Upper lobe of right lung (tissue), 1 donor: Measurements from ENCODE around the gene DRG1. TPM values are rescaled to one million over a fixed set of nuclear protein-coding genes. Genes with fewer than 3 reads are reported as not detected.

Experiments used
- ATAC-seq: fragments of 200-7000 bp; cut with Tn5 transposase; one replicate; pipeline ENCODE4 v1.9.1; 2020; ENCODE audit warnings: mild to moderate bottlenecking, moderate library complexity
- DNase-seq: peaks from one replicate; pipeline ENCODE4 v3.0.0-alpha.2; 2020
- H3K27ac ChIP-seq: fragments of 200-600 bp; one replicate; pipeline ENCODE4 v1.8.0; 2022
- H3K27me3 ChIP-seq: fragments of 200-600 bp; one replicate; pipeline ENCODE4 v1.8.0; 2022; ENCODE audit warnings: mild to moderate bottlenecking
- H3K36me3 ChIP-seq: fragments of 200-600 bp; one replicate; pipeline ENCODE4 v1.8.0; 2022
- H3K4me1 ChIP-seq: fragments of 200-600 bp; one replicate; pipeline ENCODE4 v1.8.0; 2022
- H3K4me3 ChIP-seq: fragments of 200-600 bp; one replicate; pipeline ENCODE4 v1.8.0; 2022; ENCODE audit warnings: mild to moderate bottlenecking
- H3K9me3 ChIP-seq: fragments of 200-600 bp; one replicate; pipeline ENCODE4 v1.8.0; 2022
- intact Hi-C: fragments of 100-400 bp; cut with DNase I; formaldehyde crosslinking; loops from one replicate; pipeline ENCODE4 v1.11.0; 2022
- total RNA-seq: library from RNA; stranded (reverse); fragmentation: NEBNext Ultra II Directional; extraction: Animal tissue kit (Norgen Biotek cat#: 25700); gene quantifications from one replicate; pipeline ENCODE4 v1.2.1, GENCODE V29; 2021
- TF ChIP-seq, protein P1 (sequence below): fragments of 200-600 bp; IDR thresholded peaks from one replicate; pipeline ENCODE4 v1.8.0; 2022; ENCODE audit warnings: antibody characterized with exemption
- donor health status: DM: no; HTN: yes; CAD: no; lungs with severe emphysema.

DRG1 gene
- total RNA-seq, 1 donor from 2014 or later = 35.5 TPM

DNA sequence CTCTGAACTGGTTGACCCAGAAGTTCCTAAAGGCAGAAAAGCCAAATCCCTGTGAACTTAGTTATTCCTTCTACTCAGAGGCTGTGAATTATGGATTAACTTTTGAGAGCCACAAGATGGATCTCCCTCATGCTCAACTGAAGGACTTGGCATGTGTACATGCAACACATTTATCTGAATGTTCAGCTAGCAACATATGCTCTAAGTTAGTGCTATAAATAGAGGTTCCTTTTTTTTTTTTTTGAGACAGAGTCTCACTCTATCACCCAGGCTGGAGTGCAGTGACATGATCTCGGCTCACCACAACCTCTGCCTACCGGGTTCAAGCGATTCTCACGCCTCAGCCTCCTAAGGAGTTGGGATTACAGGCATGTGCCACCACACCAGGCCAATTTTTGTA is 50.1 kb downstream of the DRG1 start:
- Histone ChIP-seq H3K27ac (no peak overlapping the region), H3K4me1 (no peaks in the 10 kb centered on the region), H3K9me3 (no peaks in the 10 kb centered on the region), H3K4me3 (no peak overlapping the region), H3K27me3 (no peaks in the 10 kb centered on the region), H3K36me3 (peaks cover 54% of the 10 kb centered on the region)
- intact Hi-C loops = no loop called here
- ATAC-seq (no peak), DNase-seq (no peak)
- TF ChIP-seq, protein P1, sequence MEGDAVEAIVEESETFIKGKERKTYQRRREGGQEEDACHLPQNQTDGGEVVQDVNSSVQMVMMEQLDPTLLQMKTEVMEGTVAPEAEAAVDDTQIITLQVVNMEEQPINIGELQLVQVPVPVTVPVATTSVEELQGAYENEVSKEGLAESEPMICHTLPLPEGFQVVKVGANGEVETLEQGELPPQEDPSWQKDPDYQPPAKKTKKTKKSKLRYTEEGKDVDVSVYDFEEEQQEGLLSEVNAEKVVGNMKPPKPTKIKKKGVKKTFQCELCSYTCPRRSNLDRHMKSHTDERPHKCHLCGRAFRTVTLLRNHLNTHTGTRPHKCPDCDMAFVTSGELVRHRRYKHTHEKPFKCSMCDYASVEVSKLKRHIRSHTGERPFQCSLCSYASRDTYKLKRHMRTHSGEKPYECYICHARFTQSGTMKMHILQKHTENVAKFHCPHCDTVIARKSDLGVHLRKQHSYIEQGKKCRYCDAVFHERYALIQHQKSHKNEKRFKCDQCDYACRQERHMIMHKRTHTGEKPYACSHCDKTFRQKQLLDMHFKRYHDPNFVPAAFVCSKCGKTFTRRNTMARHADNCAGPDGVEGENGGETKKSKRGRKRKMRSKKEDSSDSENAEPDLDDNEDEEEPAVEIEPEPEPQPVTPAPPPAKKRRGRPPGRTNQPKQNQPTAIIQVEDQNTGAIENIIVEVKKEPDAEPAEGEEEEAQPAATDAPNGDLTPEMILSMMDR = no peak

- peak; percentile 77 for ATAC-seq
Measured at GRCh38 chr22:31451709-31452571, 52.5 kb downstream of the DRG1 start.

DNA sequence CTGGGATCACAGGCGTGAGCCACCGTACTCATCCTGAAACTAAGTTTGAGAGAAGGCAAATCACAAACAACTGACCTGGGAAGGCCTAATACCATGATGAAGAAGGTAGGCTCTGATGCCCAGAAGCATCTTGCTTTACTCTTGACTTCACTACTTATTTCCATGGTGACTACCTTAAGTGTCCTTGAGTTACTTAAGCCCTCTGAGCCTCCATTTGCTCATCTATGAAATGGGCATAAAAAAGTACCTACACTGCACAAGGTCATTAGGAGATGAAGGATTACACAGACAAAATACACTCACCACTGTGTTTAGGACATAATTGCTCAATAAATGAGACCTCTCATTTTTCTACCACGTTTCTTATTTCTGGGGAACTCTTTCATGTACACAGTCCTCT is 62.3 kb downstream of the DRG1 start:
- no peaks in the 10 kb centered on the region for H3K27me3 ChIP-seq
- ATAC-seq (no peak), DNase-seq (no peak)
- H3K27ac ChIP-seq = no peak overlapping the region
- TF ChIP-seq, protein P1 = no peak
- no peak overlapping the region for H3K4me3 ChIP-seq
- intact Hi-C loops = no loop called here
- peaks cover 83% of the 10 kb centered on the region for H3K36me3 ChIP-seq
- no peaks in the 10 kb centered on the region for H3K4me1 ChIP-seq
- H3K9me3 ChIP-seq = no peaks in the 10 kb centered on the region

More at GRCh38 chr22:31451709-31452571, 52.5 kb downstream of the DRG1 start:
- Histone ChIP-seq H3K4me1 (no peaks in the 10 kb centered on the region), H3K4me3 (no peak overlapping the region), H3K9me3 (no peaks in the 10 kb centered on the region), H3K36me3 (peaks cover 53% of the 10 kb centered on the region), H3K27ac (no peak overlapping the region), H3K27me3 (no peaks in the 10 kb centered on the region)
- TF ChIP-seq, protein P1 = peak; percentile 41
- intact Hi-C loops = no loop called here
- no peak for DNase-seq

GRCh38 chr22:31465307-31465706 is 65.9 kb downstream of the DRG1 start:
- no peak for DNase-seq
- H3K27ac ChIP-seq = no peak overlapping the region
- TF ChIP-seq, protein P1 = no peak
- no peaks in the 10 kb centered on the region for H3K4me1 ChIP-seq
- no peak for ATAC-seq
- no peaks in the 10 kb centered on the region for H3K27me3 ChIP-seq
- intact Hi-C loops = no loop called here
- peaks cover 79% of the 10 kb centered on the region for H3K36me3 ChIP-seq
- H3K9me3 ChIP-seq = no peaks in the 10 kb centered on the region
- no peak overlapping the region for H3K4me3 ChIP-seq

GRCh38 chr22:31474743-31475142 is 75.3 kb downstream of the DRG1 start:
- Histone ChIP-seq H3K27ac (no peak overlapping the region), H3K4me1 (no peaks in the 10 kb centered on the region), H3K36me3 (peaks cover 15% of the 10 kb centered on the region), H3K9me3 (no peaks in the 10 kb centered on the region), H3K27me3 (no peaks in the 10 kb centered on the region), H3K4me3 (no peak overlapping the region)
- TF ChIP-seq, protein P1 = no peak
- DNase-seq = no peak
- intact Hi-C loops = no loop called here
- no peak for ATAC-seq
